Stomach (tissue), 9 donors: ENCODE results near the gene DGLUCY. TPM values are rescaled to one million over a fixed set of nuclear protein-coding genes. Genes with fewer than 3 reads are reported as not detected.
"Not testable (repeated sequence)": the region's sequence is repeated elsewhere in the genome, so short reads cannot be mapped to it uniquely, and the experiment has no call there.

Source experiments
- DNase-seq, 2 donors: peaks; one replicate each; pipeline versions ENCODE4 v3.0.0 to v3.0.0-alpha.2; 2013 to 2019
- H3K27ac ChIP-seq, 5 donors: fragments of 200-600 bp in 4 of 5; sonication (generic) in 4 of 5; one replicate each; pipeline ENCODE4 v1.5.1; 2013 to 2019; ENCODE audit warnings: mild to moderate bottlenecking in 1 of 5, moderate library complexity in 1 of 5
- H3K27me3 ChIP-seq, 3 donors: fragments of 200-600 bp; sonication (generic); one replicate each; pipeline ENCODE4 v1.5.1; 2017 to 2019; ENCODE audit warnings: mixed run types in 1 of 3
- H3K36me3 ChIP-seq, 4 donors: fragments of 200-600 bp; sonication (generic); 1 replicate in 3 of 4; 2 replicates in 1 of 4; pipeline ENCODE4 v1.5.1; 2016 to 2019
- H3K4me1 ChIP-seq, 4 donors: fragments of 200-600 bp; sonication (generic); one replicate each; pipeline ENCODE4 v1.5.1; 2016 to 2019
- H3K4me3 ChIP-seq, 4 donors: fragments of 200-600 bp; sonication (generic) in 3 of 4; one replicate each; pipeline ENCODE4 v1.5.1; 2016 to 2019; ENCODE audit warnings: mild to moderate bottlenecking in 1 of 4
- H3K9me3 ChIP-seq, 4 donors: fragments of 200-600 bp; sonication (generic); one replicate each; pipeline ENCODE4 v1.5.1; 2016 to 2019
- CTCF ChIP-seq, 7 experiments: fragments of 450-650 bp in 4 of 7; fragments of 200-600 bp in 3 of 7; sonication (generic) in 3 of 7; IDR thresholded peaks; one replicate each; pipeline ENCODE4 v1.5.1; 2016 to 2019; ENCODE audit warnings: antibody characterized with exemption in 7 of 7, control low read depth in 2 of 7, mild to moderate bottlenecking in 1 of 7
- EP300 ChIP-seq: sonication (generic); formaldehyde crosslinking; IDR thresholded peaks from one replicate; pipeline ENCODE4 v1.6.1; 2017; ENCODE audit warnings: antibody characterized with exemption
- POLR2A ChIP-seq, 4 donors: fragments of 450-650 bp; IDR thresholded peaks; one replicate each; pipeline ENCODE4 v1.6.1; 2016; ENCODE audit warnings: antibody characterized with exemption in 4 of 4, control low read depth in 2 of 4, mild to moderate bottlenecking in 1 of 4, moderate library complexity in 1 of 4
- POLR2AphosphoS5 ChIP-seq, 3 donors: sonication (generic); formaldehyde crosslinking; IDR thresholded peaks; one replicate each; pipeline ENCODE4 v1.6.1; 2016; ENCODE audit warnings: antibody characterized with exemption in 3 of 3
- WGBS, 5 donors: extraction: QIAGEN DNeasy Blood & Tissue Kit in 3 of 5; methylation state at CpG; one replicate each; pipeline versions ENCODE4 v1.1.5 to v1.1.7; 2013 to 2018; 5-methylcytosine and 5-hydroxymethylcytosine counted together
- intact Hi-C: fragments of 100-400 bp; cut with DNase I; formaldehyde crosslinking; loops from one replicate; pipeline ENCODE4 v1.15.1; 2023; ENCODE audit warnings: low total_unique reads
- polyA plus RNA-seq, 3 donors: library from polyadenylated mRNA; stranded (reverse); fragments of 200-250 nt; gene quantifications; one replicate each; pipeline ENCODE4 v1.2.3, GENCODE V29; 2013
- total RNA-seq, 5 donors: library from RNA; depleted of rRNA; stranded (reverse); fragments of >200 nt; gene quantifications; one replicate each; pipeline versions ENCODE4 v1.1.0 to v1.2.3, GENCODE V29; 2014 to 2016
- donor health status: healthy with polysubstance abuse.
- donor health status: Bipolar disorder and iron deficiency.
- donor health status: healthy.

The DGLUCY gene
- total and polyA plus RNA-seq, 8 donors = 24.1 to 122 (median 67.1) TPM

- Histone ChIP-seq H3K4me3 (peak overlapping the region; percentile 44 to 54 (median 47)), H3K36me3 (no peaks in the 10 kb centered on the region), H3K27ac (peak overlapping the region; percentile 55 to 74 (median 64)), H3K9me3 (no peaks in the 10 kb centered on the region), H3K4me1 (peaks cover 20 to 29% (median 22%) of the 10 kb centered on the region in 4 donors), H3K27me3 (peaks cover 0 to 7% (median 0%) of the 10 kb centered on the region in 3 donors)
- WGBS, 5 donors = 8 to 42% (median 10%) methylated on average over 17 to 69 of the region's 69 CpGs
- TF ChIP-seq POLR2A (IDR thresholded peaks at IDR 0.05) (no peak), POLR2AphosphoS5 (IDR thresholded peaks at IDR 0.05) (no peak), CTCF (IDR thresholded peaks at IDR 0.05) (no peak), EP300 (no peak)
- DNase-seq = peak; percentile 57 to 75
- intact Hi-C loops = no loop called here
Observed at GRCh38 chr14:91264151-91265150, 150.6 kb downstream of the DGLUCY start.

- peaks cover 21 to 39% (median 30%) of the 10 kb centered on the region in 4 donors for H3K4me1 ChIP-seq
- H3K27me3 ChIP-seq = peaks cover 0 to 7% (median 0%) of the 10 kb centered on the region in 3 donors
- 72 to 84% (median 83%) methylated on average over 7 of the region's 7 CpGs for WGBS, 5 donors
- no peak for DNase-seq
- intact Hi-C loops = no loop called here
- H3K36me3 ChIP-seq = no peaks in the 10 kb centered on the region
- no peaks in the 10 kb centered on the region for H3K9me3 ChIP-seq
- H3K27ac ChIP-seq = peak overlapping the region in 1 of 5 donors; percentile 55
- TF ChIP-seq POLR2AphosphoS5 (IDR thresholded peaks at IDR 0.05) = no peak
- TF ChIP-seq CTCF (IDR thresholded peaks at IDR 0.05) = no peak
- TF ChIP-seq POLR2A (IDR thresholded peaks at IDR 0.05) = no peak
- no peak for TF ChIP-seq EP300
- H3K4me3 ChIP-seq = no peak overlapping the region
Observed at GRCh38 chr14:91265404-91265803, 151.5 kb downstream of the DGLUCY start.

GRCh38 chr14:91266276-91266675 is 152.4 kb downstream of the DGLUCY start:
- peaks cover 21 to 42% (median 32%) of the 10 kb centered on the region in 4 donors for H3K4me1 ChIP-seq
- WGBS, 5 donors = 93 to 97% (median 96%) methylated on average over 15 of the region's 15 CpGs
- intact Hi-C loops, H3K4me3 ChIP-seq, DNase-seq, H3K27me3 ChIP-seq, H3K27ac ChIP-seq, H3K36me3 ChIP-seq, H3K9me3 ChIP-seq: not testable (repeated sequence)

GRCh38 chr14:91267965-91268437 is 154.1 kb downstream of the DGLUCY start:
- Histone ChIP-seq H3K4me3 (no peak overlapping the region), H3K4me1 (peaks cover 21 to 42% (median 32%) of the 10 kb centered on the region in 4 donors), H3K9me3 (no peaks in the 10 kb centered on the region), H3K27me3 (peaks cover 0 to 7% (median 0%) of the 10 kb centered on the region in 3 donors), H3K27ac (no peak overlapping the region), H3K36me3 (peaks cover 0 to 17% (median 16%) of the 10 kb centered on the region in 4 donors)
- 92 to 97% (median 94%) methylated on average over 7 of the region's 7 CpGs for WGBS, 5 donors
- no peak for DNase-seq
- intact Hi-C loops = no loop called here
- TF ChIP-seq CTCF (IDR thresholded peaks at IDR 0.05) = no peak
- no peak for TF ChIP-seq POLR2AphosphoS5 (IDR thresholded peaks at IDR 0.05)
- TF ChIP-seq EP300 = no peak
- TF ChIP-seq POLR2A (IDR thresholded peaks at IDR 0.05) = no peak
